T follicular helper cell (primary cell): ENCODE measurements around the gene EXOC6.
"Not testable (repeated sequence)": the region's sequence is repeated elsewhere in the genome, so short reads cannot be mapped to it uniquely, and the experiment has no call there.

Source experiments
- DNase-seq: peaks from one replicate; pipeline ENCODE4 v3.0.0-alpha.2; 2020; ENCODE audit warnings: low read depth

EXOC6 gene

GRCh38 chr10:93081318-93081717 lies 233.0 kb downstream of the EXOC6 start:
- DNase-seq = no peak

DNA sequence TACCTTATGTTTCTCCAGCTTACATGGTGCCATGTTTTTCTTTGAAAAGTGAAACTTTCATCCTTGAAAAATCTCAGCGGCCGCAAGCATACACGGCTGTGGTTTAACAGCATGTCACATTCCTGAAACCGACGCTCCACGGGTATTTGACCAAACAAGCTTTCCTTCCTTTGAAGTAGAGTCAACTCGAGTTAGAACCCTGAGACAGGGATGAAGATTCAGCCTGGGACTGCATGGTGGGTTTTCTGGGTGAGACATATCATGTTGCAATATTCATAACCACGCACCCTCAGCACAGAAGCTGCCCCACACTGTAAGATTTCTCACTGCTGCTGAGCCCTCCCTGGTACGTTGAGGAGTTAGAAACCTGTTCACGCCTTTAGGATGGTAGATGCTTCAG lies 233.5 kb downstream of the EXOC6 start:
- no peak for DNase-seq

DNA sequence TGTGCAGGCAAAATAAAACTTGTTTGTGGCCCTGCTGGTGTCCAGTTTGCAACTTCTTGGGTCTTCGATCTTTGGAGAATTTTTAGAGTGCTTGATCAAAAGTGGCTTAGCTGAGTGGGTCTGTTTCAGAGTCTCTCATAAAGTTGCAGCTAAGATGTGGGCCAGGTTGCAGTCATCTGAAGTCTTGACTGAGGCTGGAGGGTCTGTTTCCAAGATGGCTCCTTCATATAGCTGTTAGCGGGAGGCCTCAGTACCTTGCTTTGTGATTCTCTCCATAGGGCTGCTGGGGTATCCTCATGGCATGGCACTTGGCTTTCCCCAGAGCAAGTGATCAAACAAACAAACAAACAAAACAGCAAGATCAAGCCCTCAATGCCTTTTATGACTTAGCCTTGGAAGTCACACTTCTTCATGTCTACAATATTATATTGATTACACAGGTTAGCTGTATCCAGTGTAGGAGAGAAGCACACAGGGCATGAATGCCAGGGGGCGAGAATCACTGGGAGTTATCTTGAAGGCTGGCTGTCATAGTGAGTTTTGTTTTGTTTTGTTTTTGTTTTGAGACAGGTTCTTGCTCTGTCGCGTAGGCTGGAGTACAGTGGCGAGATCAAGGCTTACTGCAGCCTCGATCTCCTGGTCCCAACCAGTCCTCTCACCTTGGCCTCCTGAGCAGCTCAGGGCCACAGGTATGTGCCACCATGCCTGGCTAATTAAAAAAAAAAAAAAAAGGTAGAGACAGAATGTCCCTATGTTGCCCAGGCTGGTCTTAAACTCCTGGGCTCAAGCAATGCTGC lies 235.6 kb downstream of the EXOC6 start:
- DNase-seq = no peak

DNA sequence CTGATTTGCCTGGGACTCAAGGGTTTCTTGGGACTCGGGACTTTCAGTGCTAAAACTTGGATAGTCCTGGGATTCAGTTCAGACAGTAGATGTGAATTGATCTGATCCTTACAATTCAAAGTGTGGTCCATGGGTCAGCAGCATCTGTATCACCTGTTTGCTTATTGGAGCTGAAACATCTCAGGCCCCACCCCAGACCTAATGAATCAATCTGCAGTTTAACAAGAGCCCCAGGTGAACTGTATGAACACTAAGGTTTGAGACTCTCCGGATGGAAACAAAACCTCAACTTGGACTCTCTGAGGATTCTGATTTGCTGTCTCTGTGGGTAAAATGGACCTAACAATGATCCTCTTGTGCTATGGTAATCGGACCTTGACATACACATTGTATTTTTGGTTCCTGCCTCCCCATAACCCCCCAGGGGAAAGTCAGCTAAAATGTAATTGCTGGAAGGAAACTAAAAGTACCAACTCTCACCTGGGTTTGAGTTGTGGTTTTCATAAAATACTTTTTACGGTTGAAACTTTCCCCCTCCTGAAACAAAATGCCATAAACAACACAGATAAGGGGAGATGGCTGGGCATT lies 237.0 kb downstream of the EXOC6 start:
- no peak for DNase-seq

DNA sequence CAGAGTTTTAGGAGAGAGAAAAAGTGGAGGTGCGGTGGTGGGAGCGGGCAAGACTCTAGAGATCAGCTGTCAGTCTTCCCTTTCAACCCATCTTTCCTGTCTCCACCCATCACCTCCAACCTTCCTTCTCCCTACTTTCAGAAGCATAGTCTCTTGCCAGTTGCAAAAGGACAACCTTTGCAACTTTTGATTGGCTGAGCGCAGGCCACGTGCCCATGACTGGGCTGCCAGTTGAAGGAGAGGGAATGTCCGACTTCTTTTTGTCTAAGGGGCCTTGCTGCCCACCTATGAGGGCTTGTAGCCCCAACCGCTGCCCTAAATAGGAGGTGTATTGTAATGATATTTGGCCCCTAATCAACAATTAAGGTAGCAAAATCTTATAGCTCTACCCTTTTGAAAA lies 238.0 kb downstream of the EXOC6 start:
- DNase-seq = no peak

DNA sequence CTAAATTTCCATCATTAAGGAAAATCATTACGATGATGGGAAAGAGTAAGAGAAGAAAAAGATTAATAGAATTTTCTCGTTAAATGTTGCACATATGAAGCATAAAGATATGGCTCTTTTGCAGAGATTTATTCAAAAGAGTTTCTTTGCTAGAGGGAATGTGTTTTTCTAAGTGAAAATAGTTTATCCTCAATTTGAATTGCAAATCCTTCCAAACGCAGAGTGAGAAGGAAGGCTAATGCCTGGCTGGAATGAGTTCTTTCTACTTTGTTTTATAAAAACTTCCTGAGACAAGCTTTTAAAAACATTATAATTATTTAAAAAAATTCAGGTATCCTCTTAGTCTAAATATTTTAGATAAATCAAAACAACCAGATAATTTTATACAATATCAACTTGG lies 239.5 kb downstream of the EXOC6 start:
- no peak for DNase-seq

GRCh38 chr10:93088466-93088865 lies 240.1 kb downstream of the EXOC6 start:
- no peak for DNase-seq

- DNase-seq = no peak
Measured at GRCh38 chr10:93090619-93091018, 242.3 kb downstream of the EXOC6 start.

DNA sequence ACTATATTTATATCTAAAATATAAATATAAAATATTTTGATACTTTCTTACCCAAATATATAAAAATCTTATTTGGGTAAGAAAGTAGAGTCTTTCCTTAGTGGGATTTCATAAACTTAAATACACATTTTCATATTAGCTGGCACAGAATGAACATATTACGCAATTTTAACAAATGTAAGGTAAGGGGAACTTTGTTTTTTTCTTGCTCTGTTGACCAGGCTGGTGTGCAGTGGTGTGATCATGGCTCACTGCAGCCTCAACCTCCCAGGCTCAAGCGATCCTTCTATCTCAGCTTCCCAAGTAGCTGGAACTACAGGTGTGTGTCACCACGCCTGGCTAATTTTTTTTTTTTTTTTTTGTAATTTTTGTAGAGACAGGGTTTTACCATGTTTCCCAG lies 243.6 kb downstream of the EXOC6 start:
- DNase-seq = no peak

GRCh38 chr10:93095225-93095624 lies 246.9 kb downstream of the EXOC6 start:
- no peak for DNase-seq

GRCh38 chr10:93096901-93097300 lies 248.6 kb downstream of the EXOC6 start:
- no peak for DNase-seq

GRCh38 chr10:93097386-93097785 lies 249.1 kb downstream of the EXOC6 start:
- DNase-seq = no peak

DNA sequence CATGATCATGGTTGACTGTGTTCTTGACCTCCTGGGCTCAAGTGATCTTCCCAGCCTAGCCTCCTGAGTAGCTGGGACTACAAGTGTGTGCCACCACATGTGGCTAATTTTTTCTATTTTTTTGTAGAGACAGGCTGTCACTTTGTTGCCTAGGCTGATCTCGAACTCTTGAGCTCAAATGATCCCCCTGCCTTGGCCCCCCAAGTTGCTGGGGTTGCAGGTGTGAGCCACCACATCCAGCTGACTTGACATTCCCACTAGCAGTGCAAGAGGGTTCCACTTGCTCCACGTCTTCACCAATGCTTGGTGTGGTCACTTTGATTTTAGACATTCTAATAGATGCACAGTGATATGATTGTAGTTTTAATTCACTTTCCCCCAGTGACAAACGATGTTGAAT lies 250.5 kb downstream of the EXOC6 start:
- no peak for DNase-seq

- DNase-seq = no peak
Measured at GRCh38 chr10:93099670-93100069, 251.3 kb downstream of the EXOC6 start.

- not testable (repeated sequence) for DNase-seq
Measured at GRCh38 chr10:93101148-93101547, 252.8 kb downstream of the EXOC6 start.

DNA sequence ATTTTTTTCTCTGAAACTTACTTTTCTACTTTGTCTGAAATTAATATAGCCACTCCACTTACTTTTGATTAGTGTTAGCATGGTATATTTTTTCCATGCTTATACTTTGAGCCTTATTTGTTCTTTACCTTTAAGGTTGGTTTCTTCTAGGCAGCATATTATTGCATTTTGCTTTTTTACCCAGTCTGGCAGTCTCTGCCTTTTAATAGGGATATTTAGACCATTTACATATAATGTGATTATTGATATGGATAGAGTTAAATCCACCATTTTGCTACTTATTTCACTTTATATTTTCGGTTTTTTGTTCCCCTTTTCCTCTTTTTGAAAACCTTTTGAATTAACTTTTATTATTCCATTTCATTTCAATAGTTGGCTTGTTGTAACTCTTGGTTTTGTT lies 255.6 kb downstream of the EXOC6 start:
- DNase-seq = no peak

DNA sequence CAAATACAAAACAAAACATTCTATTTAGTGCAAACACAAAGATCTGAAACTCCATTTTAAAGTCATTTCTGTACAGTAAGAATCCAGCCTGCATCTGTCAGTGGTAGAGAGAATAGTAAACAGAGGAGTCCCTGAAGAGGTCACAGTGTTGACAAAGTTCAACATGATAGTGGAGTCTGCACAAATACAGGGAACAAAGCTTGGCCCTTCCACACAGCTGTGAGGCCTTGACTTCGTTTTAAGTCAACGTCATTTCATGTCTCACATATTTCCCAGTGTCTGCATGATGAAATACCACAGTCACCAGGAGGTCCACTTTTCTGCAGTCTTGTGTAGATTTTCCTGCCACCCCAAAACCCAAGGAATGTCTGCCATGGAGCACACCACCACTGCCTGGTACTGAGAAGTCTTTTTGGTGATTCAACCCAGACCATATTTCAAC lies 258.3 kb downstream of the EXOC6 start:
- no peak for DNase-seq
